ENCODE results near the gene TOMM5.

The TOMM5 gene

DNA sequence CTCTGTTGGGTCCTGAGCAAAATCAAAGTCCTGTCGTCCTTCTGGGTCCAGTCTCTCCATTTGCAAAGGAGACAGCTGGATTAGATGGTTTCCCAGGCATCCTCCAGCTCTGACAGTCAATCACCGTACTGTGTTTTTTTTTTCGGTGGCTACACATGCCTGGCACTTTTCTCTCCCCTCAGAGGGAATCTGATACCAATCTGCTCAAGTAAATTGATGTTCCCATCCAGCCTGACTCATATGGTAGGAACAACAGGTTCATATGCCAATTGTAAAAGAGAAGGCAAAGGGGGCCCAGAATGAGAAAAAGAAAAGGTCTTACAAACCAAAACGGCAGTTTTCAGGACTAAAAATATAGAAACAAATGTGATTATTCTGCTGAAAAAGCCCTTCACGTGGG is 17.4 kb downstream of the TOMM5 start:
- H3K9ac ChIP-seq = no peak overlapping the region
- H3K27ac ChIP-seq = no peak overlapping the region
- no peak overlapping the region for H3K4me2 ChIP-seq
- peaks cover 11% of the 10 kb centered on the region for H3K4me1 ChIP-seq (ENCODE audit: low read depth, poor library complexity, severe bottlenecking)
- no peak for TF ChIP-seq CTCF (conservative IDR thresholded peaks at IDR 0.05; ENCODE audit: low read depth, low read length)
- H3K36me3 ChIP-seq (ENCODE audit: insufficient read depth) = no peaks in the 10 kb centered on the region
- H3K4me3 ChIP-seq (IDR thresholded peaks at IDR 0.05; ENCODE audit: insufficient read depth, low read depth, low read length) = no peak overlapping the region
- peaks cover 12% of the 10 kb centered on the region for H3K79me2 ChIP-seq (ENCODE audit: insufficient read depth, low read depth)
- no peaks in the 10 kb centered on the region for H3K27me3 ChIP-seq (ENCODE audit: insufficient read depth, low read depth)
- H2AFZ ChIP-seq (ENCODE audit: low read depth) = no peak overlapping the region
- 0 out of 2 replicates have a peak, but pooled peaks cover 3% of the 10 kb centered on the region for H4K20me1 ChIP-seq (ENCODE audit: insufficient read depth)

GRCh38 chr9:37574241-37574721 is 18.1 kb downstream of the TOMM5 start:
- Histone ChIP-seq H3K36me3 (ENCODE audit: insufficient read depth) (no peaks in the 10 kb centered on the region), H3K4me2 (no peak overlapping the region), H4K20me1 (ENCODE audit: insufficient read depth) (0 out of 2 replicates have a peak, but pooled peaks cover 3% of the 10 kb centered on the region), H3K27me3 (ENCODE audit: insufficient read depth, low read depth) (no peaks in the 10 kb centered on the region), H3K4me1 (ENCODE audit: low read depth, poor library complexity, severe bottlenecking) (peaks cover 11% of the 10 kb centered on the region), H2AFZ (ENCODE audit: low read depth) (no peak overlapping the region), H3K4me3 (IDR thresholded peaks at IDR 0.05; ENCODE audit: insufficient read depth, low read depth, low read length) (no peak overlapping the region), H3K27ac (no peak overlapping the region), H3K9ac (no peak overlapping the region), H3K79me2 (ENCODE audit: insufficient read depth, low read depth) (peaks cover 10% of the 10 kb centered on the region)
- TF ChIP-seq CTCF (conservative IDR thresholded peaks at IDR 0.05; ENCODE audit: low read depth, low read length) = no peak

- no peak overlapping the region for H3K4me2 ChIP-seq
- H3K79me2 ChIP-seq (ENCODE audit: insufficient read depth, low read depth) = peaks cover 5% of the 10 kb centered on the region; the same call in 1 of the 2 replicates
Measured at GRCh38 chr9:37571282-37571681, 21.1 kb downstream of the TOMM5 start.

DNA sequence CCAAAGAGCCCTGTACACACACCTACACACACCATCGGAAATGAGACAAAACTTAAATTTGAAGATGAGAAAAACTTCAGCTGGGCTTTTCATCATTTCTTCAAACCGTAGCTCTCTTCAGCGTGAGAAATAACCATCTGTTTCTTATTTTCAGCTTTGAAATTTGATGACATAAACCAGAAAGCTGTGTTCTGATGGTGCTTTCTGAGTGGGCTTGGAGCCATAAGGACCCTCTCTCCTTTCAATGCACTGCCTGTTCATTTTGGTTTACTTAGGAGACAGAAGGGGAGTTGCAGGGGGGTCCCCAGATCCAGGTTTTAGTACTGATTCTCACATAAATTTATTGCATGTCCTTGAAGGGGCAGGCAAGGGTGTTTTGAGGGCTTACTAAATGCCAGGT is 25.7 kb downstream of the TOMM5 start:
- H3K9ac ChIP-seq = no peak overlapping the region
- H3K27ac ChIP-seq = no peak overlapping the region
- no peaks in the 10 kb centered on the region for H3K27me3 ChIP-seq (ENCODE audit: insufficient read depth, low read depth)
- peaks cover 5% of the 10 kb centered on the region for H3K4me1 ChIP-seq (ENCODE audit: low read depth, poor library complexity, severe bottlenecking)
- H2AFZ ChIP-seq (ENCODE audit: low read depth) = no peak overlapping the region
- no peak overlapping the region for H3K4me2 ChIP-seq
- H3K4me3 ChIP-seq (IDR thresholded peaks at IDR 0.05; ENCODE audit: insufficient read depth, low read depth, low read length) = no peak overlapping the region
- H3K36me3 ChIP-seq (ENCODE audit: insufficient read depth) = no peaks in the 10 kb centered on the region
- TF ChIP-seq CTCF (conservative IDR thresholded peaks at IDR 0.05; ENCODE audit: low read depth, low read length) = no peak
- H3K79me2 ChIP-seq (ENCODE audit: insufficient read depth, low read depth) = no peaks in the 10 kb centered on the region
- no peaks in the 10 kb centered on the region for H4K20me1 ChIP-seq (ENCODE audit: insufficient read depth)

More at GRCh38 chr9:37571282-37571681, 21.1 kb downstream of the TOMM5 start:
- Histone ChIP-seq H3K36me3 (ENCODE audit: insufficient read depth) (no peaks in the 10 kb centered on the region), H4K20me1 (ENCODE audit: insufficient read depth) (no peaks in the 10 kb centered on the region), H3K27me3 (ENCODE audit: insufficient read depth, low read depth) (no peaks in the 10 kb centered on the region), H3K4me3 (IDR thresholded peaks at IDR 0.05; ENCODE audit: insufficient read depth, low read depth, low read length) (no peak overlapping the region), H3K27ac (no peak overlapping the region), H3K9ac (no peak overlapping the region), H2AFZ (ENCODE audit: low read depth) (no peak overlapping the region), H3K4me1 (ENCODE audit: low read depth, poor library complexity, severe bottlenecking) (peaks cover 5% of the 10 kb centered on the region)
- no peak for TF ChIP-seq CTCF (conservative IDR thresholded peaks at IDR 0.05; ENCODE audit: low read depth, low read length)
